Mesendoderm (in vitro differentiated cells): ENCODE measurements around the gene RAI14.
A peak's percentile ranks its signal among the peaks of the same experiment; 100 is the strongest.
"Not testable (repeated sequence)": the region's sequence is repeated elsewhere in the genome, so short reads cannot be mapped to it uniquely, and the experiment has no call there.

Experiments
- DNase-seq: peaks from one replicate; pipeline ENCODE4 v3.0.0; 2013
- H2AK5ac ChIP-seq: 2 replicates; pipeline ENCODE4 v1.6.1; 2013; ENCODE audit warnings: low read length, inconsistent platforms
- H2BK120ac ChIP-seq: 2 replicates; pipeline ENCODE4 v1.6.1; 2013; ENCODE audit warnings: low read depth, mild to moderate bottlenecking, low read length, moderate library complexity, mixed read lengths
- H2BK15ac ChIP-seq: replicated peaks from 2 replicates; pipeline ENCODE4 v1.6.1; 2013; ENCODE audit warnings: low read depth, mild to moderate bottlenecking, moderate library complexity
- H2BK5ac ChIP-seq: 2 replicates; pipeline ENCODE4 v1.6.1; 2013; ENCODE audit warnings: low read length, inconsistent platforms
- H3K18ac ChIP-seq: 2 replicates; pipeline ENCODE4 v1.6.1; 2013; ENCODE audit warnings: mild to moderate bottlenecking, low read length, mixed read lengths
- H3K23ac ChIP-seq: one replicate; pipeline ENCODE4 v1.6.1; 2013; ENCODE audit warnings: low read length
- H3K27ac ChIP-seq: 2 replicates; pipeline ENCODE4 v1.5.1; 2013; ENCODE audit warnings: low read depth, mild to moderate bottlenecking, inconsistent platforms, low read length, moderate library complexity
- H3K27me3 ChIP-seq: 2 replicates; pipeline ENCODE4 v1.6.1; 2013; ENCODE audit warnings: low read length, control low read depth, mild to moderate bottlenecking, inconsistent platforms; ENCODE audit not compliant: insufficient read depth, poor library complexity
- H3K36me3 ChIP-seq: 2 replicates; pipeline ENCODE4 v1.6.1; 2013; ENCODE audit warnings: low read length, inconsistent platforms; ENCODE audit not compliant: control insufficient read depth, insufficient read depth
- H3K4ac ChIP-seq: one replicate; pipeline ENCODE4 v1.6.1; 2013; ENCODE audit warnings: low read depth, mild to moderate bottlenecking, low read length, moderate library complexity
- H3K4me1 ChIP-seq: 2 replicates; pipeline ENCODE4 v1.6.1; 2013; ENCODE audit warnings: low read depth, low read length, inconsistent platforms; ENCODE audit not compliant: control insufficient read depth
- H3K4me2 ChIP-seq: 2 replicates; pipeline ENCODE4 v1.6.1; 2013; ENCODE audit warnings: low read length
- H3K4me3 ChIP-seq: 2 replicates; pipeline ENCODE4 v1.5.1; 2013; ENCODE audit warnings: mild to moderate bottlenecking, low read length
- H3K56ac ChIP-seq: one replicate; pipeline ENCODE4 v1.6.1; 2013; ENCODE audit warnings: low read length
- H3K79me1 ChIP-seq: 2 replicates; pipeline ENCODE4 v1.6.1; 2013; ENCODE audit warnings: low read length, inconsistent platforms
- H3K79me2 ChIP-seq: 2 replicates; pipeline ENCODE4 v1.6.1; 2013; ENCODE audit warnings: mild to moderate bottlenecking, low read length; ENCODE audit not compliant: control insufficient read depth, insufficient read depth
- H3K9ac ChIP-seq: 2 replicates; pipeline ENCODE4 v1.6.1; 2013; ENCODE audit warnings: low read length, inconsistent platforms
- H4K5ac ChIP-seq: one replicate; pipeline ENCODE4 v1.6.1; 2013; ENCODE audit warnings: low read length
- H4K8ac ChIP-seq: one replicate; pipeline ENCODE4 v1.6.1; 2013; ENCODE audit warnings: low read depth, mild to moderate bottlenecking, control low read depth, low read length, moderate library complexity
- WGBS: extraction: QIAGEN DNeasy Blood & Tissue Kit; methylation state at CpG from one replicate; pipeline ENCODE4 v1.1.7; 2013; ENCODE audit warnings: low lambda C conversion rate, missing lambda C conversion rate; ENCODE audit not compliant: insufficient coverage; ENCODE audit errors: extremely low coverage; 5-methylcytosine and 5-hydroxymethylcytosine counted together

Gene RAI14

DNA sequence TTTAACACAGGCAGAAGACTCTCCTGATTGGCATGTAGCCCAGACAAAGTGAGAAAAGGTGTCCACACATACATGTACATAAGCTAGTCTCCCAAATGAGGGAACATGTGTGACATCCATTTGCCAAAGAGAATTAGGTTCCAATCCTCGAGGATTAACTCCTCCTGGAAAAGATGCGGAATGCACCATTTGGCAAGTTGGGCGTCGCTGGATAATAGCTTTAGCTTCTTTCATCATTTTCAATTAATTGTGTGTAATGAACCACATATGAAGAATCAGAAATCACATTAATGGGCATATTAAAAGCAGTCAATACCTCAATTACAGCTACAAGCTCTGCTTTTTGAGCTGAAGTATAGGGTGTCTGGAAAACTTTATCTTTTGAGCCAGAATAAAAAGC lies 127.8 kb downstream of the RAI14 start:
- not testable (repeated sequence) for H3K4ac ChIP-seq, H3K36me3 ChIP-seq, H3K56ac ChIP-seq, DNase-seq, H3K18ac ChIP-seq, H3K4me3 ChIP-seq, H3K27ac ChIP-seq, H3K4me2 ChIP-seq, H2AK5ac ChIP-seq, H3K23ac ChIP-seq, H2BK5ac ChIP-seq, H3K79me1 ChIP-seq, H2BK120ac ChIP-seq, H3K4me1 ChIP-seq, H4K8ac ChIP-seq, H3K9ac ChIP-seq, H3K27me3 ChIP-seq, H2BK15ac ChIP-seq, H3K79me2 ChIP-seq, H4K5ac ChIP-seq
- no CpG with 5 or more reads among the region's 4 CpGs for WGBS

DNA sequence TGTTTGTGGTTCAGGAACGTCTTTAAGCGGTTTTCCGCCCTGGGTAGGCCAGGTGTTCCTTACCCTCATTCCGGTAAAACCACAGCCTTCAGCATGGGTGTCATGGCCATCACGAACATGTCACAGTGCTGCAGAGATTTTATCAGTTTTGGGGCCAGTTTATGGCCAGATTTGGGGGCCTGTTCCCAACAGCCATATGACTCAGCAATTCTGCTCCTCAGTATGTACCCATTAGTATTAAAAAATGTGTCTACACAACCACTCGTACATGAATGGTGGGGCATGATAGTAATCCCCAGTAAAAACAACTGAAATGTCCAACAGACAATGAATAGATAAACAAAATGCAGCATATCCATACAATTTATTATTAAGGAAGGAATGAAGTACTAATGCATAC lies 130.9 kb downstream of the RAI14 start:
- Histone ChIP-seq H4K5ac (no peak overlapping the region), H2BK15ac (no peak overlapping the region), H3K56ac (no peak overlapping the region), H2BK5ac (no peak overlapping the region), H3K27ac (no peak overlapping the region), H4K8ac (no peak overlapping the region), H3K4me2 (no peak overlapping the region), H3K9ac (no peak overlapping the region), H2AK5ac (no peak overlapping the region), H3K18ac (no peak overlapping the region), H3K4me1 (no peaks in the 10 kb centered on the region), H3K79me2 (peaks cover 2% of the 10 kb centered on the region), H3K36me3 (no peaks in the 10 kb centered on the region), H3K23ac (no peak overlapping the region), H3K27me3 (no peaks in the 10 kb centered on the region), H3K4ac (no peak overlapping the region), H2BK120ac (no peak overlapping the region), H3K79me1 (peaks cover 5% of the 10 kb centered on the region), H3K4me3 (no peak overlapping the region)
- no peak for DNase-seq
- WGBS: no CpG with 5 or more reads among the region's 6 CpGs

DNA sequence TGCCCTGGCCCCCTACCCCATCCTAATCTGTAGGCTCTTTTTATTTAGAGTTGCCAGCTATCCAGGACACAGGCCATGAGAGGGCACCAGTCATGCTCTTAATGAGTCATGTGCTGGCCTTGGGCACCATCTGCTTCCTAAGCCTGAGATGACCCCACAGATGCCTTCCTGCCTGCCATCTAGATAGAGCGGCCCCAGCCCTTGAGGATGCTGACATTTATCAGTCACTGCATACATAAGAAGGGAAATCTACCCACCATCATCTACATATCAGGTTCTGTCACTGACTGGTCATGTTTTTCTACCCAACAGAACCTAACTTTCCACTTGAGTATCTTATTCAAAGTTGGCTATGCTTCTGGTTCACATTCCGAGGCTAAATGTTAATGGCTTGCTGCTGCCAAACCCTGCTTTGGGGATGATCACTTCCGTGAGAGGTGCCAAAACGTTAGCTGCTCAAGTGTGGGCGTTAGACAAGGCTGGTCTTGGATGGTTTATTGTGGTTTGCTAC lies 132.9 kb downstream of the RAI14 start:
- Histone ChIP-seq H3K4ac (no peak overlapping the region), H3K23ac (no peak overlapping the region), H3K79me1 (peaks cover 5% of the 10 kb centered on the region), H4K5ac (no peak overlapping the region), H2BK120ac (no peak overlapping the region), H3K18ac (no peak overlapping the region), H2AK5ac (no peak overlapping the region), H3K9ac (no peak overlapping the region), H2BK5ac (no peak overlapping the region), H3K4me2 (no peak overlapping the region), H3K27me3 (no peaks in the 10 kb centered on the region), H3K56ac (no peak overlapping the region), H2BK15ac (no peak overlapping the region), H3K36me3 (no peaks in the 10 kb centered on the region), H3K4me1 (no peaks in the 10 kb centered on the region), H3K27ac (no peak overlapping the region), H4K8ac (no peak overlapping the region), H3K79me2 (peaks cover 2% of the 10 kb centered on the region), H3K4me3 (no peak overlapping the region)
- DNase-seq: peak; percentile 69
- no CpG with 5 or more reads among the region's 5 CpGs for WGBS

DNA sequence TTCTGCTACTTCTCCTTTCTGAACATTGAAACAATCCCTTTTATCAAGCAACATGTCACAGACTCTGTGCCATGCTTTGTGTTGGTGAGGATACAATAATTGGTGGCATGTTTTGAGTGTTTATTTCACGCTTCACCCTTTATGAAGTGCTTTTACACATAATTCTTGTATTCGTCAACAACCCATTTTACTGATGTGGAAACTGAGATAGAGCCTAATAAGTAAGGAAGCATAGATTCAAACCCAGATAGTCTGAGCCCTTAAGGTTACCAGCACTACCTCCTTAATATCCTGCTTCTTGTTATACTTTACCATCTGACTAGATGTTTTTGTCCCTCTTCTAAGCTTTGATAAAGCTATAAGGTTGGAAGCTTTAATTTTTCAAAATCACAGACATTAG lies 133.5 kb downstream of the RAI14 start:
- H2BK15ac ChIP-seq: no peak overlapping the region
- no peaks in the 10 kb centered on the region for H3K36me3 ChIP-seq
- H3K56ac ChIP-seq: no peak overlapping the region
- DNase-seq: no peak
- peaks cover 2% of the 10 kb centered on the region for H3K79me2 ChIP-seq
- H3K23ac ChIP-seq: no peak overlapping the region
- H3K4me1 ChIP-seq: no peaks in the 10 kb centered on the region
- H3K4me2 ChIP-seq: no peak overlapping the region
- no peak overlapping the region for H3K4me3 ChIP-seq
- no peak overlapping the region for H2BK5ac ChIP-seq
- no peak overlapping the region for H3K4ac ChIP-seq
- no peak overlapping the region for H4K5ac ChIP-seq
- peaks cover 5% of the 10 kb centered on the region for H3K79me1 ChIP-seq
- H3K18ac ChIP-seq: no peak overlapping the region
- no peak overlapping the region for H3K9ac ChIP-seq
- no peak overlapping the region for H3K27ac ChIP-seq
- H2AK5ac ChIP-seq: no peak overlapping the region
- no peak overlapping the region for H2BK120ac ChIP-seq
- H4K8ac ChIP-seq: no peak overlapping the region
- no peaks in the 10 kb centered on the region for H3K27me3 ChIP-seq
- WGBS: no CpG with 5 or more reads among the region's 2 CpGs

DNA sequence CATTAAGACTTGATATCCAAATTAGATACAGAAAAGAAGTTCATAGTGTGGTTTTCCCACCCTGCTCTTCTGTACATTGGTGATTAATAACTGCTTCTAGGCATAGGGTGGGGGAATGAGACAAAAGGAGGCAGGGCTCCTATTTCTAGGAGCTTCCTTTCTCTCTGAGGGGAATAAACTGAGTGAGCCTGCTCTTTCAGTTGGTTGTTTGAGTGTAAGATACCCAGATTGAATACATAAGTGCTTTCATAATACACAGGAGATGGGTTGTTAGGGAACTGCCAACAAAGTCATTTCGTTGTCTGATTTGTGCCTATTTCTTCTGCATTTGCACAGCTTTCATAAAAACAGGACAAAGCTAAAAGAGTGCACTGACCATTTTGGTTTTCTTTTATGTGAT lies 133.9 kb downstream of the RAI14 start:
- no peak overlapping the region for H3K9ac ChIP-seq
- no peak overlapping the region for H3K23ac ChIP-seq
- H3K4me2 ChIP-seq: no peak overlapping the region
- H3K36me3 ChIP-seq: no peaks in the 10 kb centered on the region
- no CpG with 5 or more reads among the region's 1 CpG for WGBS
- no peak overlapping the region for H2BK120ac ChIP-seq
- no peak overlapping the region for H3K27ac ChIP-seq
- H3K27me3 ChIP-seq: no peaks in the 10 kb centered on the region
- no peak overlapping the region for H4K8ac ChIP-seq
- no peak overlapping the region for H3K4me3 ChIP-seq
- no peak overlapping the region for H2BK5ac ChIP-seq
- no peak overlapping the region for H3K18ac ChIP-seq
- H3K56ac ChIP-seq: no peak overlapping the region
- no peak overlapping the region for H4K5ac ChIP-seq
- H3K4ac ChIP-seq: no peak overlapping the region
- H2BK15ac ChIP-seq: no peak overlapping the region
- DNase-seq: no peak
- H2AK5ac ChIP-seq: no peak overlapping the region
- peaks cover 2% of the 10 kb centered on the region for H3K79me2 ChIP-seq
- H3K79me1 ChIP-seq: peaks cover 5% of the 10 kb centered on the region
- H3K4me1 ChIP-seq: no peaks in the 10 kb centered on the region

DNA sequence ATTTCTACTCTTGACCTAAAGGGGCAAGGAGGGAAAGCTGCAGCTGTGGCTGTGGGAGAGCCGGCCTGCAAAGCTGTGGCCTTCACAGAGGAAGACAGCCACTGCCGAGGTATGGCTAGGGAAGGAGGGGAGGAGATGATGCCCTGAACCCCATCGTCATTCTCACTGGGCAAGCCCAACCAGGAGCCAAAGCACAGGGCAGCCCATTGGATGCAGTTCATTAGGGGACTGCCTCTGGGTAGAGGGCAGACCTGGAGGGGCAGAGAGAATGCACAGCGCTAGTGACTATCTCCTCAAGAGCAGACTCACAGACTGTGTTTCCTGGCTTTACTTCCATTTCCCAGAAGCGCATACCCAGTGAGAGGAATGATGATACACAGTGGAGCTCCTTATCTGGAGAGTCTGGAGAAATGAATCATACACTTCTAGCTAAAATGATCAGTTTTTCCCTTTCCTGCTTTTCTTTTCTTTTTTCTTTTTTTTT lies 135.7 kb downstream of the RAI14 start:
- Histone ChIP-seq H3K27me3 (no peaks in the 10 kb centered on the region), H3K4ac (no peak overlapping the region), H3K18ac (no peak overlapping the region), H3K23ac (no peak overlapping the region), H2BK15ac (no peak overlapping the region), H3K9ac (no peak overlapping the region), H3K4me2 (no peak overlapping the region), H4K8ac (no peak overlapping the region), H2AK5ac (no peak overlapping the region), H3K4me1 (no peaks in the 10 kb centered on the region), H3K4me3 (no peak overlapping the region), H3K56ac (no peak overlapping the region), H3K27ac (no peak overlapping the region), H4K5ac (no peak overlapping the region), H2BK5ac (no peak overlapping the region), H3K79me1 (peaks cover 5% of the 10 kb centered on the region), H3K36me3 (no peaks in the 10 kb centered on the region), H3K79me2 (peaks cover 2% of the 10 kb centered on the region), H2BK120ac (no peak overlapping the region)
- no peak for DNase-seq
- no CpG with 5 or more reads among the region's 5 CpGs for WGBS
